Uterus (tissue), 4 donors: Measurements from ENCODE around the gene C19orf25. TPM values are rescaled to one million over a fixed set of nuclear protein-coding genes. Genes with fewer than 3 reads are reported as not detected.
"Not testable (repeated sequence)": the region's sequence is repeated elsewhere in the genome, so short reads cannot be mapped to it uniquely, and the experiment has no call there.

Source experiments
- DNase-seq, 2 donors: peaks; one replicate each; pipeline ENCODE4 v3.0.0-alpha.2; 2019 to 2020
- H3K27ac ChIP-seq, 2 donors: fragments of 200-600 bp; sonication (generic); 1 replicate in 1 of 2; 2 replicates in 1 of 2; pipeline ENCODE4 v1.5.1; 2016 to 2018
- H3K27me3 ChIP-seq, 2 donors: fragments of 200-600 bp; sonication (generic); one replicate each; pipeline ENCODE4 v1.5.1; 2018 to 2019; ENCODE audit warnings: control low read depth in 1 of 2
- H3K36me3 ChIP-seq, 2 donors: fragments of 200-600 bp; sonication (generic); one replicate each; pipeline ENCODE4 v1.5.1; 2019; ENCODE audit warnings: control low read depth in 1 of 2
- H3K4me1 ChIP-seq, 2 donors: fragments of 200-600 bp; sonication (generic); one replicate each; pipeline ENCODE4 v1.5.1; 2018 to 2019; ENCODE audit warnings: control low read depth in 1 of 2
- H3K4me3 ChIP-seq, 2 donors: fragments of 200-600 bp; sonication (generic); 1 replicate in 1 of 2; 2 replicates in 1 of 2; pipeline ENCODE4 v1.5.1; 2018 to 2019; ENCODE audit warnings: mild to moderate bottlenecking in 1 of 2
- H3K9me3 ChIP-seq, 2 donors: fragments of 200-600 bp; sonication (generic); one replicate each; pipeline ENCODE4 v1.5.1; 2019; ENCODE audit warnings: control low read depth in 1 of 2
- CTCF ChIP-seq, 4 experiments: fragments of 200-600 bp in 2 of 4; fragments of 450-650 bp in 2 of 4; sonication (generic) in 2 of 4; IDR thresholded peaks; one replicate each; pipeline ENCODE4 v1.5.1; 2016 to 2019; ENCODE audit warnings: antibody characterized with exemption in 4 of 4, mild to moderate bottlenecking in 2 of 4, moderate library complexity in 1 of 4
- POLR2A ChIP-seq, 2 donors: fragments of 450-650 bp; IDR thresholded peaks; one replicate each; pipeline ENCODE4 v1.6.1; 2016; ENCODE audit warnings: antibody characterized with exemption in 2 of 2, mild to moderate bottlenecking in 1 of 2, moderate library complexity in 1 of 2
- intact Hi-C: fragments of 100-400 bp; cut with DNase I; formaldehyde crosslinking; loops from one replicate; pipeline ENCODE4 v1.15.1; 2023; ENCODE audit warnings: low total_unique reads
- total RNA-seq, 4 donors: library from RNA; depleted of rRNA in 3 of 4; stranded (reverse); fragments of >200 nt in 3 of 4; gene quantifications; one replicate each; pipeline versions ENCODE4 v1.1.0 to v1.2.4, GENCODE V29; 2014 to 2023
- donor health status: DM: yes; HTN: yes; CAD: no.

The C19orf25 gene
- total RNA-seq, 4 donors from 2014 or later, result 17.7 to 32.9 (median 28.9) TPM

GRCh38 chr19:1522061-1522460 lies 43.0 kb upstream of the C19orf25 start:
- no peaks in the 10 kb centered on the region for H3K9me3 ChIP-seq
- H3K27me3 ChIP-seq, result no peaks in the 10 kb centered on the region
- no peaks in the 10 kb centered on the region for H3K36me3 ChIP-seq
- peaks cover 0 to 15% of the 10 kb centered on the region in 2 donors for H3K4me1 ChIP-seq
- DNase-seq, result no peak
- H3K27ac ChIP-seq, result peak overlapping the region; percentile 54 to 74
- no peak overlapping the region for H3K4me3 ChIP-seq
- no peak for TF ChIP-seq POLR2A (IDR thresholded peaks at IDR 0.05)
- no peak for TF ChIP-seq CTCF (IDR thresholded peaks at IDR 0.05)
- intact Hi-C loops, result no loop called here

- H3K36me3 ChIP-seq, result no peaks in the 10 kb centered on the region
- H3K27ac ChIP-seq, result peak overlapping the region; percentile 54 to 74
- H3K4me3 ChIP-seq, result no peak overlapping the region
- H3K27me3 ChIP-seq, result no peaks in the 10 kb centered on the region
- peak in 1 of 2 donors; percentile 50 for DNase-seq
- TF ChIP-seq POLR2A (IDR thresholded peaks at IDR 0.05) (no peak), CTCF (IDR thresholded peaks at IDR 0.05) (no peak)
- intact Hi-C loops, result no loop called here
- peaks cover 0 to 15% of the 10 kb centered on the region in 2 donors for H3K4me1 ChIP-seq
- no peaks in the 10 kb centered on the region for H3K9me3 ChIP-seq
Measured at GRCh38 chr19:1521636-1522035, 42.6 kb upstream of the C19orf25 start.

GRCh38 chr19:1520203-1520780 lies 41.3 kb upstream of the C19orf25 start:
- H3K4me3 ChIP-seq, result no peak overlapping the region
- H3K27ac ChIP-seq, result no peak overlapping the region
- no peaks in the 10 kb centered on the region for H3K9me3 ChIP-seq
- H3K4me1 ChIP-seq, result peaks cover 0 to 15% of the 10 kb centered on the region in 2 donors
- no peak for DNase-seq
- H3K36me3 ChIP-seq, result no peaks in the 10 kb centered on the region
- intact Hi-C loops, result no loop called here
- no peak for TF ChIP-seq POLR2A (IDR thresholded peaks at IDR 0.05)
- TF ChIP-seq CTCF (IDR thresholded peaks at IDR 0.05), result no peak
- H3K27me3 ChIP-seq, result no peaks in the 10 kb centered on the region

- H3K9me3 ChIP-seq, DNase-seq, intact Hi-C loops, H3K27me3 ChIP-seq, H3K36me3 ChIP-seq, H3K4me3 ChIP-seq, H3K27ac ChIP-seq: not testable (repeated sequence)
- peaks cover 0 to 15% of the 10 kb centered on the region in 2 donors for H3K4me1 ChIP-seq
Measured at GRCh38 chr19:1519802-1520201, 40.8 kb upstream of the C19orf25 start.

GRCh38 chr19:1518471-1518870 lies 39.5 kb upstream of the C19orf25 start:
- Histone ChIP-seq H3K27me3 (no peaks in the 10 kb centered on the region), H3K9me3 (no peaks in the 10 kb centered on the region), H3K27ac (no peak overlapping the region), H3K4me1 (peaks cover 0 to 9% of the 10 kb centered on the region in 2 donors), H3K36me3 (no peaks in the 10 kb centered on the region), H3K4me3 (no peak overlapping the region)
- no peak for DNase-seq
- TF ChIP-seq POLR2A (IDR thresholded peaks at IDR 0.05) (no peak), CTCF (IDR thresholded peaks at IDR 0.05) (no peak)
- intact Hi-C loops, result no loop called here

- H3K27me3 ChIP-seq, result no peaks in the 10 kb centered on the region
- no peak for DNase-seq
Measured at GRCh38 chr19:1516395-1516753, 37.4 kb upstream of the C19orf25 start.

More at GRCh38 chr19:1516395-1516753, 37.4 kb upstream of the C19orf25 start:
- no peak overlapping the region for H3K4me3 ChIP-seq
- H3K36me3 ChIP-seq, result no peaks in the 10 kb centered on the region
- intact Hi-C loops, result no loop called here
- no peak overlapping the region for H3K27ac ChIP-seq
- TF ChIP-seq POLR2A (IDR thresholded peaks at IDR 0.05) (no peak), CTCF (IDR thresholded peaks at IDR 0.05) (no peak)
- H3K4me1 ChIP-seq, result peaks cover 0 to under 1% of the 10 kb centered on the region in 2 donors
- no peaks in the 10 kb centered on the region for H3K9me3 ChIP-seq
